ENCODE results near the gene SCGB1D1.

- TF ChIP-seq YY1 (IDR thresholded peaks at IDR 0.05; ENCODE audit: low read depth, low read length) (no peak), POLR2AphosphoS5 (IDR thresholded peaks at IDR 0.05; ENCODE audit: low read depth, low read length) (no peak), CHD1 (IDR thresholded peaks at IDR 0.05; ENCODE audit: low read depth, low read length) (no peak), CTCF (IDR thresholded peaks at IDR 0.05; ENCODE audit: control extremely low read depth in 1 of 3, insufficient read depth in 1 of 3, low read depth in 1 of 3, low read length in 3 of 3) (no peak), RAD21 (IDR thresholded peaks at IDR 0.05 in 1 of 2, conservative IDR thresholded peaks at IDR 0.05 in 1 of 2; ENCODE audit: low read depth in 2 of 2, low read length in 2 of 2) (no peak), POLR2A (IDR thresholded peaks at IDR 0.05; ENCODE audit: control extremely low read depth in 1 of 2, low read depth in 2 of 2, low read length in 2 of 2) (no peak)
Observed at GRCh38 chr11:62193952-62194351, 3.9 kb downstream of the SCGB1D1 start.

Data from H1 (cell line).